Activated CD8-positive, alpha-beta memory T cell treated with anti-CD3 and anti-CD28 coated beads, Interleukin-2, amount 50 U/mL, for 24 hours (primary cell): ENCODE measurements around the gene TTC7B.
A peak's percentile ranks its signal among the peaks of the same experiment; 100 is the strongest.

Experiments
- DNase-seq: peaks from one replicate; pipeline ENCODE4 v3.0.0-alpha.2; 2020; ENCODE audit errors: extremely low read depth

The TTC7B gene

GRCh38 chr14:90703841-90704737, 112.1 kb downstream of the TTC7B start:
- DNase-seq, result no peak

GRCh38 chr14:90700933-90701776, 115.1 kb downstream of the TTC7B start:
- no peak for DNase-seq

- DNase-seq, result no peak
These were observed 117.2 kb downstream of the TTC7B start for GRCh38 chr14:90699016-90699415.

- DNase-seq, result no peak
These were observed 117.8 kb downstream of the TTC7B start for GRCh38 chr14:90698379-90698869.

- DNase-seq, result peak; percentile 19
These were observed 118.5 kb downstream of the TTC7B start for GRCh38 chr14:90697577-90698206.

- no peak for DNase-seq
These were observed 119.1 kb downstream of the TTC7B start for GRCh38 chr14:90697132-90697531.

- no peak for DNase-seq
These were observed 119.5 kb downstream of the TTC7B start for GRCh38 chr14:90696720-90697119.

- DNase-seq, result no peak
These were observed 120.1 kb downstream of the TTC7B start for GRCh38 chr14:90695997-90696660.

- DNase-seq, result no peak
These were observed 122.8 kb downstream of the TTC7B start for GRCh38 chr14:90693413-90693812.

GRCh38 chr14:90692826-90693225, 123.4 kb downstream of the TTC7B start:
- no peak for DNase-seq

GRCh38 chr14:90692061-90692460, 124.2 kb downstream of the TTC7B start:
- no peak for DNase-seq

GRCh38 chr14:90691627-90692026, 124.6 kb downstream of the TTC7B start:
- DNase-seq, result no peak

GRCh38 chr14:90687680-90688079, 128.6 kb downstream of the TTC7B start:
- DNase-seq, result no peak

GRCh38 chr14:90682615-90683014, 133.6 kb downstream of the TTC7B start:
- no peak for DNase-seq

- no peak for DNase-seq
These were observed 134.3 kb downstream of the TTC7B start for GRCh38 chr14:90681929-90682328.

- no peak for DNase-seq
These were observed 137.3 kb downstream of the TTC7B start for GRCh38 chr14:90678846-90679362.

- DNase-seq, result no peak
These were observed 137.8 kb downstream of the TTC7B start for GRCh38 chr14:90678420-90678819.

- no peak for DNase-seq
These were observed 138.7 kb downstream of the TTC7B start for GRCh38 chr14:90677484-90678050.

GRCh38 chr14:90676912-90677311, 139.3 kb downstream of the TTC7B start:
- no peak for DNase-seq

- DNase-seq, result no peak
These were observed 139.9 kb downstream of the TTC7B start for GRCh38 chr14:90676356-90676755.

- no peak for DNase-seq
These were observed 140.8 kb downstream of the TTC7B start for GRCh38 chr14:90675399-90675798.
